Immature natural killer cell (primary cell): ENCODE measurements around the gene PSMB10. TPM values are rescaled to one million over a fixed set of nuclear protein-coding genes. Genes with fewer than 3 reads are reported as not detected.
"Not testable (repeated sequence)": the region's sequence is repeated elsewhere in the genome, so short reads cannot be mapped to it uniquely, and the experiment has no call there.

Source experiments
- DNase-seq, 3 donors: peaks; one replicate each; pipeline ENCODE4 v3.0.0; 2022; ENCODE audit warnings: mixed read lengths in 1 of 3
- H3K27ac Mint-ChIP-seq, 6 donors: one replicate each; pipeline ENCODE4 v1.8.0; 2020; ENCODE audit warnings: mixed read lengths in 6 of 6, mild to moderate bottlenecking in 5 of 6, inconsistent platforms in 4 of 6, moderate library complexity in 3 of 6
- H3K27me3 Mint-ChIP-seq, 3 donors: one replicate each; pipeline ENCODE4 v1.8.0; 2020 to 2021; ENCODE audit warnings: low read depth in 3 of 3, mild to moderate bottlenecking in 3 of 3, mixed read lengths in 3 of 3, moderate library complexity in 3 of 3, inconsistent platforms in 1 of 3
- H3K36me3 Mint-ChIP-seq, 3 donors: one replicate each; pipeline ENCODE4 v1.8.0; 2020; ENCODE audit warnings: mixed read lengths in 3 of 3, inconsistent platforms in 2 of 3, mild to moderate bottlenecking in 2 of 3
- H3K4me1 Mint-ChIP-seq, 2 donors: one replicate each; pipeline ENCODE4 v1.8.0; 2020; ENCODE audit warnings: inconsistent platforms in 2 of 2, mild to moderate bottlenecking in 2 of 2, mixed read lengths in 2 of 2, moderate library complexity in 1 of 2
- H3K4me3 Mint-ChIP-seq, 5 donors: one replicate each; pipeline ENCODE4 v1.8.0; 2020; ENCODE audit warnings: mild to moderate bottlenecking in 5 of 5, mixed read lengths in 5 of 5, inconsistent platforms in 3 of 5, moderate library complexity in 3 of 5
- H3K9me3 Mint-ChIP-seq, 6 donors: one replicate each; pipeline ENCODE4 v1.8.0; 2020; ENCODE audit warnings: mild to moderate bottlenecking in 6 of 6, mixed read lengths in 6 of 6, inconsistent platforms in 4 of 6, moderate library complexity in 3 of 6
- polyA plus RNA-seq, 3 donors: library from polyadenylated mRNA; unstranded; fragments of 300-500 nt; fragmentation: Illumina TruSeq; gene quantifications; one replicate each; pipeline ENCODE4 v1.2.3, GENCODE V29; 2021

Gene PSMB10
- polyA plus RNA-seq, 3 donors from 2014 or later: 893 to 1,468 (median 1,114) TPM

DNA sequence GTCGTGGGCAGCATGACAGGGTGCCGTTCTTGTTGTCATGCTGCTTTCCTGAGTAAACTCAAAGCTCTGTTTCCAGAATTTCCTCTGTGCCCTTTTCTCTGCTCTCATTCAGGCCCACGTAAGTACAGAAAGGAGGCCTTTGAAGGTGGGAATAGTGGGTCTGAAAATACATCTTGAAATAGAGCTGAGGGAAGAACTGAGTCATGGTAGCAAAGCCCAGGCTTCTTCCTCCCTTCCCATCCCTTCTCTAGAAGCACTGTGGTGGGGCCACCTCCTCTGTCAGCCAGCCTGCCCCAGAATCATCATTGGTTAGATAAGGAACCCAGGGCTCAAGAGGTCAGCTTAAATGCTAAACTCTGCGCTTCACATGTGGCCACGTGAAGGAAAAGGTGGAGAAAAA lies 14.4 kb downstream of the PSMB10 start:
- H3K4me3 Mint-ChIP-seq: no peak overlapping the region
- H3K27ac Mint-ChIP-seq: peak overlapping the region in 3 of 6 donors; percentile 32 to 73 (median 48)
- DNase-seq: no peak
- peaks cover 7 to 17% of the 10 kb centered on the region in 2 donors for H3K4me1 Mint-ChIP-seq
- peaks cover 0 to 3% (median 1%) of the 10 kb centered on the region in 3 donors for H3K27me3 Mint-ChIP-seq
- peaks cover 0 to 7% (median 0%) of the 10 kb centered on the region in 3 donors for H3K36me3 Mint-ChIP-seq
- no peaks in the 10 kb centered on the region for H3K9me3 Mint-ChIP-seq

DNA sequence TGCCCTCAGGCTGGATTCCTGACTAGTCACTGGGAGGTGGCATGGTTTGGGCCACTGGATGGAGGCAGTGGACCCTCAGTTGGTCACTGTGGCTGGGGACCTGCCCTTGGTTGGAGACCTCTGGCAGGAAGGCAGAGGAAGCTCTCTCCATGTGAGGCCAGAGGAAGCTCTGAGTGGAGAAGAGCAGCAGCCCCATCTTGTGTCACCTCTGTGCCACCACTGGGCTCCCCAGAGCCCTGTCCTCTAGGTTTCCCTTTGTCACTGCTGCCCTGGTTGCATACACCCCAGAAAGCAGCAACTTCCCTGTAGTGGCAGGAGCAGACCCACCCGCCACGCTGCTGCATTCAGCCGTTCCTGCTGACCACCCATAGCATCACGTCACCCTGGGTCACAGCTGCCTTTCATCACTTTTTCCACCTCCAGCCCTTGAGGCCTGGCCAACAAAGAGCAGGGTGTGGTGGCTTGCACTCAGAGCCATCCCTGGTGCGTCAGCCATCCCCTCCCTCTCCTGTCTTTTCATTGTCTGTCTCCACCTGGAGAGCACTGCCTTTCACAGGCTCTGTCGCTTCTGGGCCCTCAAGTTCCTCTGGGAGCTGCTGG lies 16.9 kb downstream of the PSMB10 start:
- H3K27me3 Mint-ChIP-seq: peaks cover 0 to 3% (median 1%) of the 10 kb centered on the region in 3 donors
- no peak overlapping the region for H3K4me3 Mint-ChIP-seq
- peaks cover 0 to 7% (median 0%) of the 10 kb centered on the region in 3 donors for H3K36me3 Mint-ChIP-seq
- peak overlapping the region in 1 of 6 donors; percentile 64 for H3K27ac Mint-ChIP-seq
- DNase-seq: no peak
- no peaks in the 10 kb centered on the region for H3K9me3 Mint-ChIP-seq
- H3K4me1 Mint-ChIP-seq: peaks cover 11 to 27% of the 10 kb centered on the region in 2 donors

DNA sequence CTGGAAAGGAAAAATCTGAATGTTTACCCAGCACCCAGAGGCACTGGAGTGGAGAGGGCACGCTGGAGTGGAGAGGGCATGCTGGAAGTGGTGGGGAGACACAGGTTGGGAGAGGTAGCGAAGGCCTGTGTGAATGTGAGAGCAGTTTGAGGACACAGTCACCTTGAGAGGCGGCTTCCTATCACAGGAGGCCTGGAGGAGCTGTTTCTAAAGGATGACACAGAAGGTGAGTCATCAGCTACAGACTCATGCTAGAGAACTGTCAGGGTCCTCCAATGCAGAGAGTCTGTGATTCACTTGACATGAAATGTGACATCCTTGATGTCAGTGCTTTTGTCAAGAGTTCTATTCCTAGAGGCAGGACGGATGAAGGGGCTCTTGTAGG lies 18.8 kb downstream of the PSMB10 start:
- DNase-seq: no peak
- Mint-ChIP-seq H3K4me3 (no peak overlapping the region), H3K9me3 (no peaks in the 10 kb centered on the region), H3K27ac (peak overlapping the region in 2 of 6 donors; percentile 19 to 51), H3K36me3 (peaks cover 0 to 11% (median 0%) of the 10 kb centered on the region in 3 donors), H3K4me1 (peaks cover 11 to 27% of the 10 kb centered on the region in 2 donors), H3K27me3 (peaks cover 0 to 3% (median 1%) of the 10 kb centered on the region in 3 donors)

DNA sequence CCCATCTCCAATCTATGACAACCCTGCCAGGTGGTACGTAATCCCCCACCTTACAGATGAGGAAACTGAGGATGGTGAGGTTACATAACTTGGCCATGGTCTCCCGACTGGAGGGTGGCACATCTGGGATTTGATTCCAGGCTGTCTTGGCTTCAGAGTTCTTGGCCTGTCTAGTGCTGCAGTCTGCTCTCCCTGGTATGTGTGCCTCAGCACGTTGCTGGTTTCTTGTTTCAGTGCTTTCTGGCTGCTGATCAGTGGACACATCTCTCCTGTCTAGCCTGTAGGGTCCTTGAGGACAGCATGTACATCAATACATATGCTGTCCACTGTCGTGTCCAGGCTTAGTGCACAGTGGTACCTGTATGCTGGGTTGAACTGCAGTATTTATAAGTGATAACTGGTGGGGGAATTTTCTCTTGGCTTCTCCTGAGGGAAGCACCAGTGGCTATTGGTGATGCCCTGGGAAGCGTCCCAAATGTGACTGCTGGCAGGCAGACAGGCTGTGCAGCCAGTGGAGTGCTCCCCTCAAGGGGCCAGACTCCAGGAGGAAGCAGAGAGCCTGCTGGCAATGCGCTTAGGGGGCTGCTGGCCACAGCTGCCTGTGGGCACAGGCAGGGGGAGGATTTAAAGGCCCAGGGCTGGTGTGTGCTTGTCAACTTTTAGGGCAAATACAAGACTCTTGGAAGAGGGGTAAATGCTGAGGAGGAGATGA lies 19.4 kb downstream of the PSMB10 start:
- peaks cover 11 to 24% of the 10 kb centered on the region in 2 donors for H3K4me1 Mint-ChIP-seq
- H3K36me3 Mint-ChIP-seq: peaks cover 0 to 11% (median 0%) of the 10 kb centered on the region in 3 donors
- no peaks in the 10 kb centered on the region for H3K9me3 Mint-ChIP-seq
- no peak for DNase-seq
- H3K27ac Mint-ChIP-seq: peak overlapping the region in 5 of 6 donors; percentile 19 to 56 (median 46)
- peaks cover 0 to 3% (median 1%) of the 10 kb centered on the region in 3 donors for H3K27me3 Mint-ChIP-seq
- no peak overlapping the region for H3K4me3 Mint-ChIP-seq

DNA sequence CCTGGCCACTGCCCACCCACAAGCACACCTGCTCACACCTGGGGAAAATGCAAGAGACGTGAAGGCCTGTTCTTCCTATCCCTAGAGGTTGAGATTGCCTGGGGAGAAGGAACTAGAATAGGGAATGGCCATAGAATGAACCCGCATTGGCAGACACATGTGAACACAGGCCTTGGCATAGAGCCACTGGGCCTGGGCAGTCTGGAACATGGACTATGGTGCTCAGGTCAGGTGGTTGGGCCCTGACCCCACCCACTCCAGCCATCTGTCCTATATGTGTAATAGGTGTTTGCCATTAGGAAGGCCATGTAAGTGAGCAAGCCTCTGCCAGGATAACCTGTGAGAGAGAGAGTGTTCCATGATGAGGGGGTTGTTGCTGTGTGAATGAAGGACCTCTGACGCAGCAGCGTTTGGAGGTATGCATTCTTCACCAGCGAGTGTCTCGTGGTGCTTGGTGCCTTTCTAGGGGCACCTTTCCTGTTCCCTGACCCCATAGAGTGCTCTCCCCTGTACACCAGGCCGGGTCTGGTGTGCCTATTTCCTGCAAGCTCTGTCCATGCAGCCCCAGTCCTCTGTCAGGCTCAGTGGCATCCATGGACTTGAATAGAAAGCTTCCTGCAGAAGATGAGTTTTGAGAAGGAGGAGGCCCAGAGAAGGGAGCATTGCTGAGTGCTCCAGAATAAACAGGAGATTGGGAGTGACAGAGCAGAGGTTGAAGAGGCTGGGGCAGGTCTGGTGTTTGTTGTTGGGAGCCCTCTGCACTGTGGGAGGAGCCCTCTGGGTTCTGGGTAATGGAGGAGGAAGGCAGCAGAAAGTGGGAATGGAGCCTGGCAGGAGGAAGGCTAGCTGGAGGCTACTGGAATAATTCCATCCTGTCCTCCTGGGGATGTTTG lies 20.6 kb downstream of the PSMB10 start:
- H3K27ac Mint-ChIP-seq: peak overlapping the region in 1 of 6 donors; percentile 28
- H3K4me1 Mint-ChIP-seq: peaks cover 11 to 18% of the 10 kb centered on the region in 2 donors
- H3K36me3 Mint-ChIP-seq: peaks cover 0 to 11% (median 0%) of the 10 kb centered on the region in 3 donors
- no peak for DNase-seq
- H3K4me3 Mint-ChIP-seq: no peak overlapping the region
- H3K27me3 Mint-ChIP-seq: peaks cover 0 to 3% (median 0%) of the 10 kb centered on the region in 3 donors
- no peaks in the 10 kb centered on the region for H3K9me3 Mint-ChIP-seq

DNA sequence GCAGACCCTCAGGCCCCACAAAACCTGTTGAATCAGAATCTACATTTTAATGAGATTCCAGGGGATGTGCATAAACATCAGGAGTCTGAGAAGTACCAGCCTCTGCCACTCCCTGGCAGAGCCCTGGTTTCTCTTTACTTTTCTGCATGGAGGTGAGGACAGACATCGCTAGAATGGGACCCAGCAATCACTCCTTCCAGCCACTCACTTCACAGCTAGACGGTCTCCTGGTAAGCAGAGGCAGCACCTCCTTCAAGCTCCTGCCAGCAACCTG lies 21.2 kb downstream of the PSMB10 start:
- not testable (repeated sequence) for H3K27me3 Mint-ChIP-seq, H3K27ac Mint-ChIP-seq, H3K9me3 Mint-ChIP-seq, H3K4me3 Mint-ChIP-seq, DNase-seq
- peaks cover 11 to 18% of the 10 kb centered on the region in 2 donors for H3K4me1 Mint-ChIP-seq
- peaks cover 0 to 11% (median 0%) of the 10 kb centered on the region in 3 donors for H3K36me3 Mint-ChIP-seq

DNA sequence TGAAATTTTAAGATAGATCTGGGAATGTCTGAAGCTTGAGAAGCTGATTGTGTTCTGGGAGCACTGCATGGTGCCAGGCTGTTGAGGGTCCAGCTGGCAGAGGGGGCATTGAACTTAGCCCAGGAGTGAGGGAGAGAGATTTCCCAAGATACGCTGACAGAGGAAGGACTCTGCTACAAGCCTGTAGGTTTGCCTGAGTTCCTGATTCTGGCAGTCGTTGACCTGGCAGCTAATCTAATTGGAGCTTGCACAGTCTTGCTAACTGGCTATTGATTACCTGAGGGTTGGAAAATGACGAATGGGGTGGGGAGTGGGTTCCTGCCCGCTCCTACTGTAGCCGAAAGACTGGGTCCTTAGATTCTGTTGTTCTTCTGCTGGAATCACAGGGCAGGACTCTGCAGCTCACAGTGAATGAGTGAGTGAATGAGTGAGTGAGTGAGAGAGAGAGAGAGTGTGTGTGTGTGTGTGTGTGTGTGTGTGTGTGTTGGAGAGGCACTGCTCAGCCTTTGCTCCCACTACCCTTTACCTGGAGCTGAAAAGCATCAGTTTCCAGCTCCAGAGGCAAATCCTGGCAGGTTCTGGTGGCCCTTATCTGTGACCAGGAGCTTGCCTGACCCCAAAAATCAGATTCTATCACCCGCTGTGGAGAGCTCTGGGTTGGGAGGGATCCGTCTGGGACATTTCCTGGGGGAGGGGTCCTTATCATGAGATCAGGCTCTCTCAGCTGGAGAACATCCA lies 21.7 kb downstream of the PSMB10 start:
- Mint-ChIP-seq H3K27me3 (peaks cover 0 to 3% (median 0%) of the 10 kb centered on the region in 3 donors), H3K9me3 (no peaks in the 10 kb centered on the region), H3K27ac (no peak overlapping the region), H3K4me3 (no peak overlapping the region), H3K4me1 (peaks cover 11 to 18% of the 10 kb centered on the region in 2 donors), H3K36me3 (peaks cover 0 to 11% (median 0%) of the 10 kb centered on the region in 3 donors)
- no peak for DNase-seq

DNA sequence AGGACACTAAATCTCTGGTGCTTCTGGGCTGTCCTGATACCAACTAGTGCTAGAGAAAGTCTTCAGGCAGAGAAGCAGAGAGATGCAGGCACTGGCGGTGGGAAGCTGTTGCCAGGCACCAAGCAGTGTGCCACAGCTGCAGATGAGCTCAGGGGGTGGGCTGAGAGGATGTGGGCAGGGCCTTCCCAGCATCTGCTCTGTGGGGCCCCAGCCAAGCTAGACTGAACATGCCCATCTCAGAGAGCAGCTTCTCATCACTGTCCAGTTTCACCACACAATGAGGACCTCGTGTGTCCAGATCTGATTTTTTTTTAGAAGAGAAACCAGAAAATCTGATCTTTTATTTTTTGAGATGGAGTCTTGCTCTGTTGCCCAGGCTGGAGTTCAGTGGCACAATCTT lies 26.5 kb downstream of the PSMB10 start:
- Mint-ChIP-seq H3K4me3 (no peak overlapping the region), H3K36me3 (peaks cover 0 to 5% (median 5%) of the 10 kb centered on the region in 3 donors), H3K27ac (no peak overlapping the region), H3K4me1 (peaks cover 0 to 2% of the 10 kb centered on the region in 2 donors), H3K27me3 (no peaks in the 10 kb centered on the region), H3K9me3 (no peaks in the 10 kb centered on the region)
- DNase-seq: no peak

DNA sequence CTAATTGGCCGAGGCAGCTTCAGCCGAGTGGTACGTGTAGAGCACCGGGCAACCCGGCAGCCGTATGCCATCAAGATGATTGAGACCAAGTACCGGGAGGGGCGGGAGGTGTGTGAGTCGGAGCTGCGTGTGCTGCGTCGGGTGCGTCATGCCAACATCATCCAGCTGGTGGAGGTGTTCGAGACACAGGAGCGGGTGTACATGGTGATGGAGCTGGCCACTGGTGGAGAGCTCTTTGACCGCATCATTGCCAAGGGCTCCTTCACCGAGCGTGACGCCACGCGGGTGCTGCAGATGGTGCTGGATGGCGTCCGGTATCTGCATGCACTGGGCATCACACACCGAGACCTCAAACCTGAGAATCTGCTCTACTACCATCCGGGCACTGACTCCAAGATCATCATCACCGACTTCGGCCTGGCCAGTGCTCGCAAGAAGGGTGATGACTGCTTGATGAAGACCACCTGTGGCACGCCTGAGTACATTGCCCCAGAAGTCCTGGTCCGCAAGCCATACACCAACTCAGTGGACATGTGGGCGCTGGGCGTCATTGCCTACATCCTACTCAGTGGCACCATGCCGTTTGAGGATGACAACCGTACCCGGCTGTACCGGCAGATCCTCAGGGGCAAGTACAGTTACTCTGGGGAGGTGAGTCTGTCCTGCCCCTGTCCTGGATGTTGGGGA lies 27.5 kb downstream of the PSMB10 start:
- H3K4me1 Mint-ChIP-seq: peaks cover 0 to 2% of the 10 kb centered on the region in 2 donors
- peaks cover 0 to 8% (median 7%) of the 10 kb centered on the region in 3 donors for H3K36me3 Mint-ChIP-seq
- no peaks in the 10 kb centered on the region for H3K27me3 Mint-ChIP-seq
- DNase-seq: no peak
- H3K27ac Mint-ChIP-seq: no peak overlapping the region
- H3K4me3 Mint-ChIP-seq: no peak overlapping the region
- no peaks in the 10 kb centered on the region for H3K9me3 Mint-ChIP-seq

DNA sequence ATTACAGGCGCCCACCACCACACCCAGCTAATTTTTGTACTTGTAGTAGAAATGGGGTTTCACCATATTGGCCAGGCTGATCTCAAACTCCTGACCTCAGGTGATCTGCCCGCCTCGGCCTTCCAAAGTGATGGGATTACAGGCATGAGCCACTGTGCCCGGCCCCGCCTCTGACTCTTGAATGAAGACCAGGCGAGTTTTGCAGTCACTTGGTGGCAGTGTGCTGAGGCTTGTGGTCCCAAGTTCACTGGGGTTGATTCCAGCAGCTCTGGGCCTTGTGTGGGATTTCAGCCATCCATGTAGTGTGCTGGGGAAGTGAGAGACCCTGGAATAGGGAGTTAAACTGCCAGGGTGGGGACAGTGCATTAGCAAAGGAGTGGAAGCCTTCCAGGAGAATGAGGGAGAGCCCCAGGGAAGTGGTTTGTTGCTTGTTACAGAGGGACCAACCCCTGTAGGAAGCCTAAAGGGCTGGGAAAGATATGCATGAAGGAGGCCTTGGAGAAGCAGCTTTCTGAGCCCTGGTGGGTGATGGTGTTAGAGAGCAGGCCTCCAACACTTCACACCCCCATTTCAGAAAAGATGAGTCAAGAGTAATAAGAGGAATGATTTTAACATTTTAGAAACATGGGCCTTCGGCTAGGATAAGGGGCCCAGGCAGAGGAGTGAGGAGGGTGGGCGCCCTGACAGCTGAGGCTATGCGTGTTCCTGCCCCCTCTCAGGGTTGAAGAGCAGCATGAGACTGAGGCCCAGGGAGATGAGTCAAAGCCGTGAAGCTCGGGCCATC lies 29.1 kb downstream of the PSMB10 start:
- H3K27ac Mint-ChIP-seq: no peak overlapping the region
- no peak overlapping the region for H3K4me3 Mint-ChIP-seq
- peaks cover 0 to 8% (median 8%) of the 10 kb centered on the region in 3 donors for H3K36me3 Mint-ChIP-seq
- H3K9me3 Mint-ChIP-seq: no peaks in the 10 kb centered on the region
- H3K4me1 Mint-ChIP-seq: peaks cover 2 to 5% of the 10 kb centered on the region in 2 donors
- DNase-seq: no peak
- no peaks in the 10 kb centered on the region for H3K27me3 Mint-ChIP-seq

DNA sequence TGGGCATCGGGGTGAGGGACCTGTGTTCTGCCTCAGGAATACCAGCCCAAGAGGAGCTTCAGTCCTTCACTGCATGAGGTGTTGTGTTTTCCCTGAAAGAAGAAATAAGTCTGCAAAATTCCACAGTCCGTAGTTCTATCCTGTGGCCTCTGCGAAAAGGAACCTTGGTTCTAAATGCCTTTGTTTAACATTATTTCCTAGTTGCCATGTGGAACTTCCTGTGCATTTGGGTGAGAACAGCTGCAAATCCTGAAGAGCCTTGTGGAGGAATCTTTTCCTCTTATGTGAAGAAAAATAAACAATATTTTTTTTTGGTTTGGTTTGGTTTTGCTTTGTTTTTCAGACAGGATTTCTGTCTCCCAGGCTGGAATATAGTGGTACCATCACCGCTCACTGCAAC lies 33.8 kb downstream of the PSMB10 start:
- Mint-ChIP-seq H3K27ac (peak overlapping the region in 1 of 6 donors; percentile 35), H3K9me3 (no peaks in the 10 kb centered on the region), H3K4me1 (peaks cover 5 to 10% of the 10 kb centered on the region in 2 donors), H3K4me3 (no peak overlapping the region), H3K36me3 (peaks cover 0 to 8% (median 4%) of the 10 kb centered on the region in 3 donors), H3K27me3 (no peaks in the 10 kb centered on the region)
- no peak for DNase-seq

DNA sequence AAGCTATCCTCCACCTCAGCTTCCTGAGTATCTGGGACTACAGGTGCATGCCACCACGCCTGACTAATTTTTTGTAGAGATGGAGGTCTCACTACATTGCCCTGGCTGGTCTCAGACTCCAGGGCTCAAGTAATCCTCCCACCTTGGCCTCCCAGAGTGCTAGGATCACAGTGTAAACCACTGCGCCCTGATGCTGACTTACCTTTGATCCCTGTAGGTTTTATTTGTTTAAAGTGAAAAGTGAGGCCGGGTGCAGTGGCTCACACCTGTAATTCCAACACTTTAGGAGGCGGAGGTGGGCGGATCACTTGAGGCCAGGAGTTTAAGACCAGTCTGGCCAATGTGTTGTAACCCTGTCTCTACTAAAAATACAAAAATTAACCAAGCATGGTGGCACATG lies 34.9 kb downstream of the PSMB10 start:
- Mint-ChIP-seq H3K27ac (no peak overlapping the region), H3K4me3 (no peak overlapping the region), H3K36me3 (peaks cover 0 to 8% (median 4%) of the 10 kb centered on the region in 3 donors), H3K27me3 (no peaks in the 10 kb centered on the region), H3K4me1 (peaks cover 14 to 17% of the 10 kb centered on the region in 2 donors), H3K9me3 (no peaks in the 10 kb centered on the region)
- no peak for DNase-seq
